GM19239 (cell line): Measurements from ENCODE around the gene TGFBR1.
A peak's percentile ranks its signal among the peaks of the same experiment; 100 is the strongest.

ENCODE experiments used
- DNase-seq: peaks from one replicate; pipeline ENCODE4 v3.0.0; 2011; ENCODE audit warnings: low spot score; ENCODE audit not compliant: insufficient read length
- FAIRE-seq: peaks from 2 replicates; lab custom pipeline; 2011; peaks lifted over from hg19 to GRCh38; lab: Jason Lieb, UNC

TGFBR1 gene

DNA sequence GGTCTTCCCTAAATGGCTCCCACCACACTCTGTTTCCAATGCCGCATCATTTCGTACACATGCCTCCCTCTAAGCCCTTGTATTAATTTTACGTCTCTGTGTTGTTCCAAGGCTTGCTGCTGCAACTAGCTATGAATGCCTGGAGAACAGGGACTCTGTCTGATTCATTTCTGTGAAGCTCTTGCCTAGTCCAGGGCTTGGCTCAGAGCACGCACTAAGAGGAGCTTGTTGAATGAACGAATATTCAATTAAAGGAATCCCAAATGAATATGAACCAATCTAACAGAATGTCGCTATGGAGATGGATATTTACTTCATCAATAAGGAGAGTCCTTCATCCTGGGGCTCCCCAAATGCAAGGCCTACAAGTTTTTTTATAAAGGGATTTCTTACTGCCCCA, 55.3 kb downstream of the TGFBR1 start:
- DNase-seq = no peak
- FAIRE-seq = no peak

DNA sequence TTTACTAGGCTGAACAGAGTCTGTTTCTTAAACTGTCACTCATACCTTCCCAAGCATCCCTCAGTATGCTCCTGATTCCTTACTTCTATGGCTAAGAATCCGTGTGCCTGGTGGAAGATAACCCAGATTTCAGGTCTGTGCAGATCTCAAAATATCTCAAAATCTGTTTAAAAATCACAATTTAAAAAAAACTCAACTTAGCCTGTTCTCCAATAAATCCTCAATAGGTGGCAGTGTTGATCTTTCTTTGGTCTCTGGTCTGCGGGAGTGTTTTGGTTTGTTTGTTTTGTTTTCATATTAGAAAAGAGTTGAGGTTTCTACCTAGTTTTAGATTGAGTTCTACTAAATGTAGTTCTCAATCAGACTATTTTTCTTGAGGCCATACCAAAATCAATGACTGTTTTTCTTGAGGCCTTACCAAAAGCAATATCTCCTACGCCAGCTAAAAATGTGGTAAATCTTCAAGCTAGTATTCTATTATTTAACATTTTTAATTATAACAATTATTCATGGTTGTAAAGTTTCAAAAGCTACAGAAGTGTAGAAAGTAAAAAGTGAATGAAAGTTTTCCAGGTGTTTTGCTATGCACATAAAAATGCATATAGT, 57.9 kb downstream of the TGFBR1 start:
- FAIRE-seq (peak; percentile 89), DNase-seq (no peak)

DNA sequence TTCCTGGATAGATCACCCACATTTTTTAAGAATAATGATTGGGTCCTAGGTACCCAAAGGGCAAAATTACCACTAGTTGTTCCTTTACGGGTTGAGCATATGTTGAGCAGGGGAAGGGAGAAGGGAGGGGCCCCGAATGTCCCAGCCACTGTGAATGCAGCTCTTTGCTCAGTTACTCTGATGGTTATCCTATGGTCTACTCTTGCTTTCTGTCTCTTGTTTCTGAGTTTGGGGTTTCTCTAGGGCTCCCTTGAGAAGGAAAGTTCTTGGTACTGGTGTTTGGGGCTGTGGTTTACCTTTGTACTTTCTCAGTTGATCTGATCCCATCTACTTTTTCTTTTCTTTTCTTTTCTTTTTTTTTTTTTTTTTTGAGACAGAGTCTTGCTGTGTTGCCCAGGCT, 61.2 kb downstream of the TGFBR1 start:
- no peak for DNase-seq
- no peak for FAIRE-seq

DNA sequence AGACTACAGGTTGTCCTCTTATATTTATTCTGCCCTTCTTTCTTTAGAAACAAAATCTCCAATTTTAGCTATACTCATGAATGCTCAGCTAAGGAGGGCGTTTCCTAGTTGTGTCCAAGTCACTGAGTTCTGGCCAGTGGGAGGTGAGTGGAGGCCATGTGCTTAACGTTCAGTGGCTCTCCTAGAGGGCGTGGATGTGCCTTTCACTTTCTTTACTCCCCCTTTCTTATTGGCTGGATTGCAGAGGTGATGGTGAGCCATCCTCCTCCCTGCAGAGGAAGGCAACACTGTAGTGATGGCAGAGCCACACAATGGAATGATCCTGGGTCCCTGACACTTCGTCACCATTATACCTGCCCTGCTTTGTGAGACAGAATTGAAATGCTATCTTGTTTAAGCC, 62.2 kb downstream of the TGFBR1 start:
- FAIRE-seq (peak; percentile 18), DNase-seq (no peak)

DNA sequence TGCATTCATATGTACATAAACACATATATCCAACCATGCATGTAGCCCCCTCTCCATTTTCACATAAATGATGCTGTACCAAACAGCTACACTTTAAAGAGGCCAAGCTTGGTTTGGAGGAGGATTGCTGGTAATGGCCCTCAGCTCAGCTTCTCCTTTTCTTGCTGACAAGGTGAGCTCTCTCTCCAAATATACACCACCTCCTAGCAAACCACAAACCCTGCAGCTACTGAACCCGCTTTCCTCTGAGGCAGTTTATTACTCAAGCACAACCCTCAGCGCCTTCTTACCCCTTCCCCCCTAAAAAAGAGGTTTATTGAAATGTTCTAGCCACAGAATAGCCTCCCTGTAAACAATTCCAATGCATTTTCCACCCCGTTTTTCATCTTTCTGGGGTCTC, 62.8 kb downstream of the TGFBR1 start:
- FAIRE-seq (no peak), DNase-seq (no peak)

DNA sequence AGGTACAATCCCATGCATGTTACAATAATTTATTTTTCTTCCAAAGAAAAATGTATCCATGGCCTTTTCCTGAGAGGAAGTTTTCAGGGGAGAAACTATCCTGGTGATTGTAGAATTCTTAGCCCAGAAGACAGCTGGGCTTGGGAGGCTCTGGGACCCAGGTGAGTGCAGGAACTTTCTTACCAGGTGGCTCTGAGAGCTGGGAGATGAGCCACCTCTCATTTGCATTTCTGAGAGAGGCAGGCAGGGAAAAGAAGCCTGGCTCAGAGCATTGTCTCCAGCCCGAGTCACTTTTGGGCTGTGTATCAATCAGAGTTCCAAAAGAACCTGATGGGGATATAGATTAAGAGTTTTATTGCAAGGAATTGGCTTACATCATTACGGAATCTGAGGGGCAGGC, 64.2 kb downstream of the TGFBR1 start:
- DNase-seq (no peak), FAIRE-seq (no peak)

DNA sequence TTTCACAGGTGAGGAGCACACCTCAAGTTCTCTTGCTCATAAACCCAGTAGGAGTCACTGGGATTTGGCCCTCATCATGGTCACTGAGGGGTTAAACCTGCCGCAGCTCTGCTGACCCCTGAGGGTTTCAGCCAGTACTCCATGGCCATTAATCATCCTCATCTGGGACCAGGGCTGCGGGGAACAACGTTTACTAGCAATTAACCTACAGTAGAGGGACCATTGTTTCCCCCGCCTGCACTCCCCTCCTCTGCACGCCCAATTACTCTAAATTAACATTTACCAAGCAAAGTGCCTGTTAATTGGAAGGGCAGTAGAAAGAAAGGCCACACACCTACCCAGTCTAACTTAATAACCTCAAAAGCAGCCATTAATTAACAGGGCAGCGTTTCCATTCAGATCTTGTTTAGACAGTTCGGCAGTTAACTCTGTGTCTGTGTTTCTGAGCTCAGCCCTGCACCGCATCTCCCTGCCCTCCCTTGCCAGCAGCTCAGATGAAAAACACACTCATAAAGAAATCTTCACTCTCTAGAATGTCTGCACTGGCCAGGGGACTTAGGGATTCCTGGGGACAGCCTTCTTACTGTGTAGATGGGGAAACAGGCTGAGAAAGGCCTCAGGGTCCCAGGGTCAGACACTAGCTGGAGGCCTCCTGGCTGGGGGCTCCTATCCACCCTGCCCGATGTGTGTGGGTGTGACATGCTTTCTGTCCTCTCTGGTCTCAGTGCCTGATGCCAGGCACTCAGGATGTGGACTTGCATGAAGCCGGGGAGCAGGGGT, 65.3 kb downstream of the TGFBR1 start:
- no peak for FAIRE-seq
- no peak for DNase-seq

DNA sequence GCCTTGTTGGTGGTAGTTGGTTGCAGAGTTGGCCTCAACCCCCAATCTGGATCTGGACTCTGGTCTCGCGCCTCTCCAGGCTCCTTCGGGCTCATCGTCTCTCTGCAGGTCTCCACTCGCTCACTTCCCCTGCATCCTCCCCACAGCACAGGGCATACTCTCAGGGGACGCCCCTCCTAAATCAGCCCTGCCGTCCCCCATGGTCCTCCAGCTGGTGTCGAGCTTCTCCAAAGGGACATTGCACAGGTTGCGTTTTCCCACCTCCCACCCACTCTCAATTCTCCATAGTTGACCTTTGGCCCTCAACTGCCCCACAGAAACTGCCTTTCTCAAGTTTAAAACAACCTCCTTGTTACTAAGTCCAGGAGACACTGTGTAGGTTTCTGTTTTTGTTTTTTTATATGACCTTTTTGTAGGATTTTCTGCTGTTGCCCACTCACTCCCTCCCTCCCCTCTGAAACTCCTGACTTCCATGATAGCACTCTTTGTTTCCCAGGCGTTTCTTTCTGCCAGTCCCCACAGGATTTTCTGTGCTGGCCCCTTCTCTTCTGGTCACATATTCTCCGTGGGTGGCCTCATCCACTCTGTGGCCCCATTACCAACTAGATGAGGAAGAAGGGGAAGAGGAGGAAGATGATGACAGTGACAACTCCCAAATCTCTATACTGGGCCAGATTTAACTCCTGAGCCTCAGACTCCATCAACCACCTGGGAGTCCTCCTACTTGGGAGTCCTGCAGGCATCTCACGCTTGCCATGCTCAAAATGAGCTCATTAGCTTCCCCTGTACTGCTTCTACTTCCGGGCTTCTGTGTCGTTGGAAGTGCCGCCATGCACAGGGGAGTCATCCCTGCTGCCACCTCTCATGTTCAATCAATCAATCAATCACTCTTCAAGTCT, 66.6 kb downstream of the TGFBR1 start:
- FAIRE-seq = no peak
- no peak for DNase-seq

DNA sequence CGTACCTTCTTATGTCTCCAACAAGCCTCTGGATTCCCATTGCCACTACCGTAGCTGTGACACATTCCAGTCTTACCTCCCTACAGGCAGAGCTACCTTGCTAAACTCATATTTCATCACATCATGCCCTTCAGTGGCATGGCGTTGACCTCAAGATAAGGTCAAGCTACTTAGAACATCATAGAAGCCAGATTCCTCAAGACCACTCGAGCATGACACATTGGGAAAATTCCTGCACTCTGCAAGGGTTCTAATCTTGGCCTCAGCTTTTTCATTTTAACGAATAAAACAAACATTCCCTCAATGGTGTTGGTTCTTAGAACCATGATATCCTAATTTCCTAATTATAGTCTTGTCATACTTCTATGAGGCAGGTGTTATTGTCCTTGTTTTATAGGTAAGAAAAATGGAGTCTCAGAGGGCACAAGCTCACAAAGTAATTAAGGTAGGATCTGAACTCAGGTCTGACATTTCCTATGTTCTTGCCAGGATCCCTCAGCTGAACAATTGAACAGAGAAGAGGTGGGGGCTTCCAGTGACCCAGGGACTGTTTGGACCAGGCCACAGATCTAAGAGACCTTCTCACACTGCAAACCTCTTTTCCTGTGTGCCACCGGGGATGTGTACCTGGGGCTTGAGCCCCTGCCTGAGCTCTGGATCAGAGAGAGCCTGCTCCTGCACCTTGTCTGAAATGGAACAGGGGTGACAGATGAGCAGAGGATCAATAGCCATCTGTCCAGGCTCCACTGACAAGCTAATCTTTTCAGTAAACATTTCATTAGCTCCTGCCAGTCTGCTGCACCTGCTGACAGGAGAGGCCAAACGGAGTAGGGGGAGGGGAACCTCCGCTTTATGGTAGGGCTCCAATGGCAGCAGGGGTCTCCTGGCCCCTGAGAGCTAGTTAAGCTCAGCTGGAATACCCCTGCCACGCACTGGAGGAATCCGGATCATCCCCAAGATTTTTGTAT, 67.5 kb downstream of the TGFBR1 start:
- DNase-seq (no peak), FAIRE-seq (no peak)

DNA sequence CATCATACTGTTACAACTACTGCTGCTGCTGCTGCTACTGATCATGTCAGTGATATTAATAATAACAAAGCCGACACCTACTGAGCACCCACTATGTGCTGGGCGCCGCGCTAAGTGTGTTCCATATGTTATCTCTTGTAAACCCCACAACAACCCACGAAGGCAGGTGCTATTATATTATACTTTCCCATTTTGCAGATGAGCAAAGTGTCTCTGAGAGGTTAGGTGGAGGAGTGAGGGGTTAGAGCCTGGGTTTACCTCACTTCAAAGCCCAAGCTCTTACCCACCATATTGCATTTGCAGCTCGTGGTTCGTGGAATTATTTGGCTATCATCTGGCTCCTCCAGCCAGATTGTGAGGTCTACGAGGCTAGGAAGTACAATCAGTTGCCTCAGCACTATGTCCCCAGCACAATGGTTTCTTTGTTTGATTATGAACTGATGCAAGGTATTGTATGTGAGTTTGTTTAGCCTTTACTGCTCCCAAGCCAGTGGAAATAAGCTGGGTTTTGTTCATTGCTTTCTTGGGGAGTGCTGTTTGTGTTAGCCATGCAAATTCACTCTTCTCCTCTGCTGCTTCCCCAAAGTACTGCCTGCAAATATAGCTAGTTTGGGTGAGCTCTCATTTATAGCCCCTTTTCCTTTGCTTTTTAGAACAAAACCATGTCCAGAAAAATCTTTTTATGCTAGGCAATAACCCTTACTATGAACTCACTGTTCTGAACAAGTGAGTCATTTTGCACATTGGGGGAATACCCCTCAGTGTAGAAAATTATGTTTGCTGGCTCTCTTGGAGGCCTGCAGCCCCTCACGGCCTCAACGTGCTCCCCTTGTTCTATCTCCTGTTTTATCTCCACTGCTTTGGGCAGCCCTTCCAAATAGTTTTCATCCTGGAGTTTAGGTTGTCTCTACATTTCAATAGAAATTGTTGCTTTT, 68.9 kb downstream of the TGFBR1 start:
- DNase-seq = no peak
- FAIRE-seq = peak; percentile 40

DNA sequence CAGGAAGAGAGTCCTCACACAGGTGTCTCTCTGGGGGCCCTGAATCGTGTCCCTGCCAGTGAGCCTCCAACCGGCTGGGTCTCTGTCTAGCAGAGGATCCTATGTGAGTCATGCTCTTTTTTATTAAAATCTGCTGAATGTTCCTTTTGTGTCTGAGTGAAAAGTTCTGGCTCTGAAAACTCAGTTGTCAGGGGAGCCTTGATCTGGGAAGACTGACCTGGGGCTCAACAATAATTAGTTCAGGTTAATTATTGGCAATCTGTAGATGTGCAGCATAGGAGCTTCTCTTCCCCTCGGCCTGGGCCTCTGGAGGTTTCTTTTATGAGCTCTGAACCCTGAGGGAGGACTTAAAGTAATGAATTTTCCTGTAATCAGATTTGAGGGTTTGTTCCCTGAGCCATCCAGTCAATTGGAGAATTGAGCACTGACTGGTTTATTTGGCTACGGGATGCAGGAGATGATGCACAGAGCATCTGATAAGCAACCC, 71.7 kb downstream of the TGFBR1 start:
- no peak for DNase-seq
- no peak for FAIRE-seq

DNA sequence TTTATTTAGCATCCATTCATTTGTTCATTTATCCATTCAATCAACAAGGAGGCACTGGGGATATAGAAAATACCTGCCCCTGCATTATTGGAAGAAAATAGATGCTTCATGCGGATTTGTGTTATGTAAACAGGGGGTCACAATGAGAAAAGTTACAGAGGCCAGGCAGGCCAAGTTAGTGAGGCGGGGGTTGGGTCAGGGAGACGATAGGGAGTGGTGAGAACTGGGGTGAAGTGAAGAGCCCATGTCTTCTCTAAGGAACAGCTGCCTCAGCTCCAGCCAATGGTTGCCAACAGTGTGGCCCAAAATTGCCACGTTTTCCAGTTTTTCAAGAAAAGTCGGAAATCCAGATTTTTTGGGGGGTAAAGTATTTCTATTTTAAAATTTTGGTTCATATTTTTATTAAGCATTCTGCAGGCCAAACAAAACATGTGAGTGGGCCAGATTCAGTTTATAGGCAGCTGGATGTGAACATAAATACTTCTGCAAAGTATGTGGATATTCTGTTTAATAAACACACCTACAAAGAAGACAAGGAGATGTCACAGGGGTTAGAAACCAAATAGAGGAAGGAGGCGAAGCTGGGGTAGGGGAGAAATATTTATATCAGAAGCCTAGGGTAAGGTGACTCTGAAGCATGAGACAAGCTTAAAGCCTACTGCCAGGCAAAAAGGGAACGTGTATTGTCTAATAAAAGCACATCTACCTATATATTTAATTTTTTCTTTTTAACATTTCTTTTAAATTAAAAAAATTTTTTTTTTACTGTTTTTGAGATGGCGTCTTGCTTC, 72.9 kb downstream of the TGFBR1 start:
- DNase-seq (no peak), FAIRE-seq (no peak)

DNA sequence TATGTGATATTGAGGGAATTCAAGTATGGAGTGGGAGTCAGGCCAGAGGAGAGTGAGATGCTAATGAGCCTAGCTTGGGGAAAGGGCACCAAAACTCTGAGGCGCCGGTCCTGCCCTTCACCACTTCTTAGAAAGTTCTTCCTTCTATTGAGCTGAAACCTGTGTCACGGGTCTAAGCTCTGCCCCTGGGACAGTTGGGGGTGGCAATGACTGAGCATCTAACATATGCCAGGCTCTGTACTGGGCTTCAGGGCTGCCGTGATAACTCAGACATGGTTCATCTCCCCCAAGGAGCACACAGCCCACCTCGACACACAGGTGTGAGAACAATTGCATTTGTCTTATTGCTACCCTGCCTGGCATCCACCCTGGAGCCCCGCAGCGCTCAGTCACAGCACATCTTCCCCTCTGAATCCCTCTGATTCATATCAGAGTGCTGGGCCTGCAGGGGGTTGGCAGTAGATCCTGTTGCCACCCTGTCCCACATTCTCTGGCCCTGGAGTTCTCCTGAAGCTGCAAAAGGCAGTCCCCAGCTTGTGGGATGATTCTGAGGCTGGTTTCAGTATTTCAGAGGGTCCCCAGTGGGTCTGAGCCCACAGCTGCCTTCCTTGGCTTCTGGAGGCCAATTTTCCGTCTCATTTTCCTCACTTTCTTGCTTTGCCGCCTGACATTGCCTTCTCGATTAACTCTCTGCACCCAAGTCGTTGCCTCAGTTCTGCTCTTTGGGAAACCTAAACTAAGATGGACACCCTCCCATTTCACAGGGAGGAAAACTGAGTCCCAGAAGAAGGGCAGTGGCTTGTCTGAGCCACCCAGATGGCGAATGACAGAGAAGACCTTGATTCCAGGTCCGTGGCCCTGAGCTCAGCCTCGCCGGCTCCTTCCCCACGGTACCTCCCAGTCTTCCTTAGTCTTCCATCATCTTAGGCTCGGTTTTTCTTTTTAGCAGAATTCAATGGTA, 74.3 kb downstream of the TGFBR1 start:
- no peak for FAIRE-seq
- DNase-seq = no peak

DNA sequence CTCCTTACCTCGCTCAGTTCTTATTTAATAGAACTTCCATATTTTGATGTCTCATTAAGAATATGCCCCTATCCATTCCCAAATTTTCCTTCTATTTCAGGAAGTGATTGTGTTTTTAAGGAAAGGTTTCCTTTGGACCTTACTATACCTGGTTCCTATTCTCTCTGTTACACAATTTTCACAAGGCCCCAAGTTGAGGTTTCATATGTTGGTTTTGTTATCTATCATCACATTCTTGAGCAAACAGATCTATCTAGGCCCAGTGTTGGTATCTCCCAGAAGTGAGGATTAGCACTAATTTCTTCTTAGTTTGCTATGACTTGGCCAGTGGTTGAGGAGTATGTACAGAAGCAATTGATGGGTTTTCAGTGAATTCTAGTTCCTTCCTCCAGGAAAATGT, 75.3 kb downstream of the TGFBR1 start:
- DNase-seq = no peak

DNA sequence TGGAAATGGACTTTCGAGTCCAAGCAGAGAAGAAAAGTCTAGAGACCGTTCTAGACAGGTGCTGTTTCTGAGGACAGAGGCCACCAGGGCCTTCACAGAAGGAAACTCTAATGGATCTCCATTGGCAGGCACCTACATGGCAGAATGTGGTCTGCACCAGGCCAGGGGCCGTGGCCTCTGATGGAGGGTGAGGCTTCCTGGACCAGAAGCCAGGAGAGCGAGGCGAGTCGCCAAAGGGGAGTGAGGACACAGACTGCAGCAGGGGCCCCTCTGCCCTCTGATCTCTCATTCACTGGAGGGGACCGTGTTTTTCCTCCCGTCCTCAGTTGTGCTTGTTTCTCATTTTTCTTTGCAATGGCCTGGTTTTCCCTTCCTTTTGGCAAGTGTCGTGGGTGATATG, 75.7 kb downstream of the TGFBR1 start:
- DNase-seq (no peak), FAIRE-seq (peak; percentile 40)

More for the DNA sequence above, 75.3 kb downstream of the TGFBR1 start:
- peak; percentile 58 for FAIRE-seq

DNA sequence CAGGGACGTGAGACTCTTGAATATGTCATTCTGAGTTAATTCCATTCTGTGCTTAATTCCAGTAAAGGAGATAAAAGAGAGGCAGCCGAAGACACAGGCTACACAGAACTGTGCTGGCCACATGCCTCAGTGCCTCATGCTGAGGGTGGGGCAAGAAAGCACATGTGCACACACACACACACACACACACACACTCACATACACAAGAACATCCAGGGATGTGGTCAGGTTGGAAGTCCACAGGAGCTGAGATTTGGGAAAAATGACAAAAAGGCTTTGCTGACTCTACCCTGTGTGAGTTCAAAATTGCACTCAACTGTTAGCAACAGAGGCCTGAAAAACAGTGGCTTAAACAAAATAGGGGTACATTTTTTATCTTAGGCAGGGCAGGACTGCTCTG, 76.3 kb downstream of the TGFBR1 start:
- no peak for DNase-seq
- no peak for FAIRE-seq

DNA sequence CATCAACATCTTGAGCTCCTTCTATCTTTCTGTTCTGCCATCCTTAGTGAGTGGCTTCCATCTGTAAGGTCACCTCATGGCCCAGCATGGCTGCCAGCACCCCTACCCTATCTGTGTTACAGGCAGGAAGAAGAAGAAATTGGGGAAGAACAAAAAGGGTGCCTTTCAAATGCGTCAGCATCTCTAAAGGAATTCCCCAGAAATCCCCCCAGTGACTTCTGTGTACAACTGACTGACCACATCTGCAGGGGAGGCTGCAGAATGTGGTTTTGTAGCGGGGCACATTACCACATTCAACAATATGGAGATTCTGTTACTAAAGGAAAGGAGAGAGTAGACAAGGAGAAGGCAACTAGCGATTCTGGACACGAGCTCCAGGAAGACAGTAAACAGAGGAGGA, 76.7 kb downstream of the TGFBR1 start:
- peak; percentile 79 for FAIRE-seq
- no peak for DNase-seq
